Gastroesophageal sphincter (tissue), 3 donors: ENCODE data around the gene CTNNA3.

Experiments
- CTCF ChIP-seq, 4 experiments: fragments of 200-600 bp in 2 of 4; fragments of 450-650 bp in 2 of 4; sonication (generic) in 1 of 4; IDR thresholded peaks; one replicate each; pipeline ENCODE4 v1.5.1; 2017 to 2019; ENCODE audit warnings: antibody characterized with exemption in 4 of 4, mild to moderate bottlenecking in 2 of 4, moderate library complexity in 2 of 4
- POLR2A ChIP-seq, 2 donors: fragments of 450-650 bp; IDR thresholded peaks; one replicate each; pipeline ENCODE4 v1.6.1; 2017; ENCODE audit warnings: antibody characterized with exemption in 2 of 2, mild to moderate bottlenecking in 2 of 2, moderate library complexity in 1 of 2

- TF ChIP-seq CTCF (IDR thresholded peaks at IDR 0.05): no peak
- TF ChIP-seq POLR2A (IDR thresholded peaks at IDR 0.05): no peak
Measured at GRCh38 chr10:66187053-66187733, 1508.8 kb downstream of the CTNNA3 start.
